GM12878 (cell line): ENCODE measurements around the gene IL20RA.

Source experiments
- RB1 ChIP-seq: fragments of 450-650 bp; formaldehyde crosslinking; IDR thresholded peaks from 2 replicates; pipeline ENCODE4 v1.6.1; 2017; ENCODE audit warnings: mild to moderate bottlenecking, borderline replicate concordance
- ZNF384 ChIP-seq: IDR thresholded peaks from 2 replicates; pipeline ENCODE4 v1.6.1; 2012; ENCODE audit warnings: low read depth, mild to moderate bottlenecking, low read length, improper control_type of control experiment, borderline replicate concordance
- ZNF592 ChIP-seq: fragments of 450-650 bp; IDR thresholded peaks from 2 replicates; pipeline ENCODE4 v1.6.1; 2017; ENCODE audit warnings: mild to moderate bottlenecking, moderate library complexity

- no peak for TF ChIP-seq RB1
- no peak for TF ChIP-seq ZNF384
- no peak for TF ChIP-seq ZNF592
Observed at GRCh38 chr6:137040393-137040792, 4.4 kb downstream of the IL20RA start.
